HL-60 (cell line): ENCODE measurements around the gene KCNQ1.

ENCODE experiments used
- GABPA ChIP-seq: IDR thresholded peaks from 2 replicates; pipeline ENCODE4 v1.6.1; 2012; ENCODE audit warnings: low read depth
- POLR2AphosphoS5 ChIP-seq: IDR thresholded peaks from 2 replicates; pipeline ENCODE4 v1.6.1; 2012; ENCODE audit warnings: low read depth
- TF ChIP-seq, protein P1 (sequence below): IDR thresholded peaks from one replicate; pipeline ENCODE4 v1.5.1; 2011; ENCODE audit warnings: low read length, control low read depth, inconsistent platforms; ENCODE audit not compliant: insufficient read depth
- TF ChIP-seq, protein P2 (sequence below): IDR thresholded peaks from 2 replicates; pipeline ENCODE4 v1.6.1; 2012; ENCODE audit warnings: low read depth; ENCODE audit not compliant: insufficient replicate concordance

DNA sequence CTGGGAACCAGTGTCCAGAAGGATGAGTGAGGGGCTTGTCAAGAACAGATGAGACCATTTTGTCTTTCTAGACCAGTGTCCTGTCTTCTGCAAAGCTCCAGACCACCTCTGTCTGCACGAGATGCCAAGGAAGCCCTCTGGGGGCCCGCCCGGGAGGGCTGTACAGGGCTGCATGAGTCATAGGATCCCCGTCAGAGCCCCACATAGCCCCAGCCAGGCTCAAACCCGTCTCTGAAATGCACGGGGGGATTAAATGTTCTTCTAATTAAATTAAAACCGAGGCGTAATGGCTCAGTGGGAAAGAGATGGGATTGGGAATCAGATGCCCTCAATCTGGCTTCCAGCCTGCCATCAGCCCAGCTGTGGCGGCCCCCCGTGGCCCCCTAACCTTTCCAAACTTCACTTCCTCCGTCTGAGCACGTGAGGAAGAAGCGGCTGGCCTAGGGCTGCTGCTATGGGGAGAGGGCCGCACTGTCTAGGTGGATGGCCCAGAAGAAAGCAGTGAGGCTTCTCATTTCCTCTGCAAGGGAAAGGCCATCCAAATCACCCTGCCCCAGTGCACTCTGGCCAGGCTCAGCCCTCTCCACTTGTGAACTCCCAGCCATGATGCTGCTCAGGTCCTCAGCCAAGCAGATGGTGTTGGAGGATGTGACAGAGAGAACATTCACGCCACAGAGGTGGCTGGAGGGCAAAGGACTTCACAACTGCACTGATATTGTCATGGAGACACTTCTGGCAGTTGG lies 222.2 kb downstream of the KCNQ1 start:
- TF ChIP-seq, protein P1, sequence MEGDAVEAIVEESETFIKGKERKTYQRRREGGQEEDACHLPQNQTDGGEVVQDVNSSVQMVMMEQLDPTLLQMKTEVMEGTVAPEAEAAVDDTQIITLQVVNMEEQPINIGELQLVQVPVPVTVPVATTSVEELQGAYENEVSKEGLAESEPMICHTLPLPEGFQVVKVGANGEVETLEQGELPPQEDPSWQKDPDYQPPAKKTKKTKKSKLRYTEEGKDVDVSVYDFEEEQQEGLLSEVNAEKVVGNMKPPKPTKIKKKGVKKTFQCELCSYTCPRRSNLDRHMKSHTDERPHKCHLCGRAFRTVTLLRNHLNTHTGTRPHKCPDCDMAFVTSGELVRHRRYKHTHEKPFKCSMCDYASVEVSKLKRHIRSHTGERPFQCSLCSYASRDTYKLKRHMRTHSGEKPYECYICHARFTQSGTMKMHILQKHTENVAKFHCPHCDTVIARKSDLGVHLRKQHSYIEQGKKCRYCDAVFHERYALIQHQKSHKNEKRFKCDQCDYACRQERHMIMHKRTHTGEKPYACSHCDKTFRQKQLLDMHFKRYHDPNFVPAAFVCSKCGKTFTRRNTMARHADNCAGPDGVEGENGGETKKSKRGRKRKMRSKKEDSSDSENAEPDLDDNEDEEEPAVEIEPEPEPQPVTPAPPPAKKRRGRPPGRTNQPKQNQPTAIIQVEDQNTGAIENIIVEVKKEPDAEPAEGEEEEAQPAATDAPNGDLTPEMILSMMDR = no peak
- TF ChIP-seq, protein P2, sequence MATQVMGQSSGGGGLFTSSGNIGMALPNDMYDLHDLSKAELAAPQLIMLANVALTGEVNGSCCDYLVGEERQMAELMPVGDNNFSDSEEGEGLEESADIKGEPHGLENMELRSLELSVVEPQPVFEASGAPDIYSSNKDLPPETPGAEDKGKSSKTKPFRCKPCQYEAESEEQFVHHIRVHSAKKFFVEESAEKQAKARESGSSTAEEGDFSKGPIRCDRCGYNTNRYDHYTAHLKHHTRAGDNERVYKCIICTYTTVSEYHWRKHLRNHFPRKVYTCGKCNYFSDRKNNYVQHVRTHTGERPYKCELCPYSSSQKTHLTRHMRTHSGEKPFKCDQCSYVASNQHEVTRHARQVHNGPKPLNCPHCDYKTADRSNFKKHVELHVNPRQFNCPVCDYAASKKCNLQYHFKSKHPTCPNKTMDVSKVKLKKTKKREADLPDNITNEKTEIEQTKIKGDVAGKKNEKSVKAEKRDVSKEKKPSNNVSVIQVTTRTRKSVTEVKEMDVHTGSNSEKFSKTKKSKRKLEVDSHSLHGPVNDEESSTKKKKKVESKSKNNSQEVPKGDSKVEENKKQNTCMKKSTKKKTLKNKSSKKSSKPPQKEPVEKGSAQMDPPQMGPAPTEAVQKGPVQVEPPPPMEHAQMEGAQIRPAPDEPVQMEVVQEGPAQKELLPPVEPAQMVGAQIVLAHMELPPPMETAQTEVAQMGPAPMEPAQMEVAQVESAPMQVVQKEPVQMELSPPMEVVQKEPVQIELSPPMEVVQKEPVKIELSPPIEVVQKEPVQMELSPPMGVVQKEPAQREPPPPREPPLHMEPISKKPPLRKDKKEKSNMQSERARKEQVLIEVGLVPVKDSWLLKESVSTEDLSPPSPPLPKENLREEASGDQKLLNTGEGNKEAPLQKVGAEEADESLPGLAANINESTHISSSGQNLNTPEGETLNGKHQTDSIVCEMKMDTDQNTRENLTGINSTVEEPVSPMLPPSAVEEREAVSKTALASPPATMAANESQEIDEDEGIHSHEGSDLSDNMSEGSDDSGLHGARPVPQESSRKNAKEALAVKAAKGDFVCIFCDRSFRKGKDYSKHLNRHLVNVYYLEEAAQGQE = no peak
- TF ChIP-seq POLR2AphosphoS5 = no peak
- no peak for TF ChIP-seq GABPA
